HCT116 (cell line): ENCODE measurements around the gene RNF220. TPM values are rescaled to one million over a fixed set of nuclear protein-coding genes. Genes with fewer than 3 reads are reported as not detected.

Experiments
- ATAC-seq: fragments of 200-7000 bp; cut with Tn5 transposase; 2 replicates; pipeline ENCODE4 v1.9.1; 2020; ENCODE audit warnings: mild to moderate bottlenecking, moderate library complexity
- BruUV-seq: library from RNA; stranded (reverse); fragments of 400-500 nt; replicated peaks from 2 replicates; lab custom pipeline; 2021; lab: Mats Ljungman, UMichigan
- CTCF ChIA-PET: fragments of 300-600 bp; sonication (Branson Sonifier 250); formaldehyde crosslinking; loops from one replicate; lab custom pipeline; 2021; ENCODE audit warnings: antibody characterized with exemption; lab: Charles Lee
- POLR2A ChIA-PET: fragments of 300-600, 350-600 bp; sonication (Branson Sonifier 250); formaldehyde crosslinking; loops from one replicate; lab custom pipeline; 2021; ENCODE audit warnings: antibody characterized with exemption; lab: Charles Lee
- RAD21 ChIA-PET, 2 experiments: fragments of 300-600 bp; sonication (Branson Sonifier 250); formaldehyde crosslinking; loops; one replicate each; lab custom pipeline; 2023; ENCODE audit warnings: low total read pairs in 2 of 2; ENCODE audit not compliant: uncharacterized antibody in 2 of 2, unreplicated experiment in 2 of 2, low non-redundant PET in 1 of 2; lab: Charles Lee
- DNase-seq: peaks from one replicate; pipeline ENCODE4 v3.0.0-alpha.2; 2010; ENCODE audit warnings: low read depth, low spot score
- H2AFZ ChIP-seq: fragments of 200-600 bp; shearing (Covaris generic), sonication (generic); 2 replicates; pipeline ENCODE4 v1.6.1; 2017; ENCODE audit warnings: low read depth, mixed run types, mixed read lengths, antibody characterized with exemption, low read length; ENCODE audit not compliant: poor library complexity, severe bottlenecking
- H3K27ac ChIP-seq: 2 replicates; pipeline ENCODE4 v1.5.1; 2012; ENCODE audit warnings: low read depth, low read length
- H3K27me3 ChIP-seq: fragments of 200-600 bp; sonication (generic); 2 replicates; pipeline ENCODE4 v1.6.1; 2016; ENCODE audit warnings: mixed run types, low read length, mixed read lengths; ENCODE audit not compliant: insufficient read depth
- H3K36me3 ChIP-seq, 2 experiments: fragments of 200-500 bp in 1 of 2; fragments of 200-600 bp in 1 of 2; sonication (Bioruptor generic) in 1 of 2; sonication (generic) in 1 of 2; 2 replicates each; pipeline versions ENCODE4 v1.5.1 to v1.6.1; 2014 to 2016; ENCODE audit warnings: low read length in 2 of 2, inconsistent platforms in 1 of 2, mixed read lengths in 1 of 2, mixed run types in 1 of 2; ENCODE audit not compliant: insufficient read depth in 2 of 2, control insufficient read depth in 1 of 2
- H3K4me1 ChIP-seq, 2 experiments: fragments of 200-600 bp in 1 of 2; sonication (generic) in 1 of 2; 2 replicates each; pipeline versions ENCODE4 v1.5.1 to v1.6.1; 2012 to 2017; ENCODE audit warnings: low read length in 2 of 2, inconsistent platforms in 1 of 2, mild to moderate bottlenecking in 1 of 2, mixed read lengths in 1 of 2, mixed run types in 1 of 2, moderate library complexity in 1 of 2; ENCODE audit not compliant: insufficient read depth in 2 of 2, control insufficient read depth in 1 of 2
- H3K4me2 ChIP-seq: fragments of 200-600 bp; sonication (generic); 2 replicates; pipeline ENCODE4 v1.6.1; 2017; ENCODE audit warnings: mixed run types, low read length, mixed read lengths
- H3K4me3 ChIP-seq, 2 experiments: fragments of 200-600 bp in 1 of 2; sonication (generic) in 1 of 2; replicated peaks in 1 of 2; 2 replicates each; pipeline ENCODE4 v1.5.1; 2011 to 2016; ENCODE audit warnings: low read length in 2 of 2, control low read depth in 1 of 2, low read depth in 1 of 2, mild to moderate bottlenecking in 1 of 2, mixed read lengths in 1 of 2, mixed run types in 1 of 2
- H3K79me2 ChIP-seq: fragments of 200-600 bp; sonication (generic); 2 replicates; pipeline ENCODE4 v1.6.1; 2017; ENCODE audit warnings: mild to moderate bottlenecking, mixed run types, low read length, moderate library complexity, mixed read lengths; ENCODE audit not compliant: insufficient read depth
- H3K9ac ChIP-seq: fragments of 200-600 bp; sonication (generic); 2 replicates; pipeline ENCODE4 v1.6.1; 2016; ENCODE audit warnings: low read length, mixed read lengths
- H3K9me2 ChIP-seq: fragments of 200-600 bp; sonication (generic), shearing (Covaris generic); 2 replicates; pipeline ENCODE4 v1.6.1; 2017; ENCODE audit warnings: mixed run types, mild to moderate bottlenecking, moderate library complexity; ENCODE audit not compliant: insufficient read depth
- H3K9me3 ChIP-seq, 2 experiments: fragments of 200-500 bp in 1 of 2; fragments of 200-600 bp in 1 of 2; sonication (Bioruptor generic) in 1 of 2; sonication (generic) in 1 of 2; 2 replicates each; pipeline ENCODE4 v1.6.1; 2014 to 2017; ENCODE audit warnings: low read length in 2 of 2, mixed read lengths in 2 of 2, inconsistent platforms in 1 of 2, low read depth in 1 of 2, mild to moderate bottlenecking in 1 of 2, mixed run types in 1 of 2, moderate library complexity in 1 of 2; ENCODE audit not compliant: control insufficient read depth in 1 of 2, insufficient read depth in 1 of 2
- H4K20me1 ChIP-seq: fragments of 200-600 bp; sonication (generic), shearing (Covaris generic); 2 replicates; pipeline ENCODE4 v1.6.1; 2017; ENCODE audit warnings: mixed run types, mild to moderate bottlenecking, moderate library complexity; ENCODE audit not compliant: insufficient read depth
- ATF3 ChIP-seq: IDR thresholded peaks from 2 replicates; pipeline ENCODE4 v1.6.1; 2012
- CEBPB ChIP-seq: IDR thresholded peaks from 2 replicates; pipeline ENCODE4 v1.6.1; 2012; ENCODE audit warnings: low read depth
- FOSL1 ChIP-seq: IDR thresholded peaks from 2 replicates; pipeline ENCODE4 v1.6.1; 2012; ENCODE audit warnings: low read depth
- JUND ChIP-seq: IDR thresholded peaks from 2 replicates; pipeline ENCODE4 v1.6.1; 2012
- RAD21 ChIP-seq: IDR thresholded peaks from 2 replicates; pipeline ENCODE4 v1.6.1; 2012; ENCODE audit warnings: low read depth, mild to moderate bottlenecking
- SIN3A ChIP-seq: IDR thresholded peaks from 2 replicates; pipeline ENCODE4 v1.6.1; 2012; ENCODE audit warnings: low read depth
- SP1 ChIP-seq: IDR thresholded peaks from 2 replicates; pipeline ENCODE4 v1.6.1; 2012; ENCODE audit warnings: low read depth
- YY1 ChIP-seq: IDR thresholded peaks from 2 replicates; pipeline ENCODE4 v1.6.1; 2011; ENCODE audit warnings: low read length, low read depth, moderate library complexity, mild to moderate bottlenecking; ENCODE audit not compliant: insufficient replicate concordance; ENCODE audit errors: extremely low read depth
- ZNF274 ChIP-seq: fragments of 200-500 bp; sonication (Bioruptor generic); IDR thresholded peaks from 2 replicates; pipeline ENCODE4 v1.6.1; 2014; ENCODE audit warnings: mild to moderate bottlenecking, low read depth, low read length, inconsistent platforms
- intact Hi-C: fragments of 100-400 bp; cut with micrococcal nuclease; formaldehyde crosslinking; loops from 2 replicates; pipeline ENCODE4 v1.10.0; 2022
- total RNA-seq: library from RNA; stranded (reverse); gene quantifications from one replicate; pipeline ENCODE4 v1.2.1, GENCODE V29; 2021; ENCODE audit not compliant: unreplicated experiment

RNF220 gene
- total RNA-seq, 1 experiment from 2014 or later: 84.5 TPM

- Histone ChIP-seq H3K36me3 (no peaks in the 10 kb centered on the region), H3K27ac (no peak overlapping the region), H3K4me1 (peaks cover 12 to 27% of the 10 kb centered on the region in 2 experiments), H3K4me2 (no peak overlapping the region), H3K4me3 (no peak overlapping the region), H3K9me2 (no peaks in the 10 kb centered on the region), H4K20me1 (no peaks in the 10 kb centered on the region), H3K79me2 (no peaks in the 10 kb centered on the region), H3K9ac (no peak overlapping the region), H2AFZ (no peak overlapping the region), H3K9me3 (no peaks in the 10 kb centered on the region), H3K27me3 (no peaks in the 10 kb centered on the region)
- CTCF ChIA-PET: interaction anchor here (0.9 kb wide), 1 partner anchor 18 kb away, joined by 3 read pairs; no protein-coding TSS in a partner anchor
- DNase-seq: no peak
- no peak for TF ChIP-seq RAD21
- no peak for TF ChIP-seq CEBPB
- TF ChIP-seq YY1: no peak
- no peak for TF ChIP-seq FOSL1
- no peak for TF ChIP-seq SIN3A
- no peak for TF ChIP-seq ATF3
- no peak for TF ChIP-seq SP1
- TF ChIP-seq JUND: no peak
- no peak for TF ChIP-seq ZNF274
- ATAC-seq: no peak
- intact Hi-C loops: no loop called here
- POLR2A ChIA-PET: no interaction called here
- BruUV-seq: no TSS peak
- RAD21 ChIA-PET: no interaction called here
Observed at GRCh38 chr1:44670751-44671640, 265.9 kb downstream of the RNF220 start.
